ENCODE results near the gene IL18R1.

DNA sequence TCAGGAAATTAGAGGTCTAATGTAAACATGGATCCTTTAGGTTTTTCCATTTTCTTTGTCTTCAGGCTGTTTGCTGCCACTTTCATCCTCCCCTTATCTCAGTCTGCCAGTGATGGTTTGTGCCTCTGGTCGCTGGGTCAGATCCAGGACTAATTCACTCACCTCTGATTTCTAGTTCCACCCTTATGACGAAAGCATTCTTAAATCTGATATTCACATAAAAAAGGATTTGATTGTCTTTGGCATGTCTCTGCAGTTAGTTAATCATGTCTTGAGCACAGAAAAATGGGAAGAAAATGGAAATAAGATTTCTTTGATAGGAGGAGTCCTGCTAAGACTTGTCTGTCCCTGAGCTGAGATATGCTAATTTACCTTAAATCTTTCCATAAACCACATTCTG, 39.7 kb upstream of the IL18R1 start:
- TF ChIP-seq, protein P1, sequence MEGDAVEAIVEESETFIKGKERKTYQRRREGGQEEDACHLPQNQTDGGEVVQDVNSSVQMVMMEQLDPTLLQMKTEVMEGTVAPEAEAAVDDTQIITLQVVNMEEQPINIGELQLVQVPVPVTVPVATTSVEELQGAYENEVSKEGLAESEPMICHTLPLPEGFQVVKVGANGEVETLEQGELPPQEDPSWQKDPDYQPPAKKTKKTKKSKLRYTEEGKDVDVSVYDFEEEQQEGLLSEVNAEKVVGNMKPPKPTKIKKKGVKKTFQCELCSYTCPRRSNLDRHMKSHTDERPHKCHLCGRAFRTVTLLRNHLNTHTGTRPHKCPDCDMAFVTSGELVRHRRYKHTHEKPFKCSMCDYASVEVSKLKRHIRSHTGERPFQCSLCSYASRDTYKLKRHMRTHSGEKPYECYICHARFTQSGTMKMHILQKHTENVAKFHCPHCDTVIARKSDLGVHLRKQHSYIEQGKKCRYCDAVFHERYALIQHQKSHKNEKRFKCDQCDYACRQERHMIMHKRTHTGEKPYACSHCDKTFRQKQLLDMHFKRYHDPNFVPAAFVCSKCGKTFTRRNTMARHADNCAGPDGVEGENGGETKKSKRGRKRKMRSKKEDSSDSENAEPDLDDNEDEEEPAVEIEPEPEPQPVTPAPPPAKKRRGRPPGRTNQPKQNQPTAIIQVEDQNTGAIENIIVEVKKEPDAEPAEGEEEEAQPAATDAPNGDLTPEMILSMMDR (IDR thresholded peaks at IDR 0.05; ENCODE audit: insufficient read depth, low read length, poor library complexity, severe bottlenecking): no peak
- TF ChIP-seq EZH2phosphoT487 (conservative IDR thresholded peaks at IDR 0.05; ENCODE audit: low read length): no peak
